ENCODE data around the gene FAM3B.
A peak's percentile ranks its signal among the peaks of the same experiment; 100 is the strongest.

FAM3B gene

GRCh38 chr21:41368735-41369104 lies 52.1 kb downstream of the FAM3B start:
- DNase-seq: no peak

- peak; percentile 61 for DNase-seq
Measured at GRCh38 chr21:41369105-41369919, 52.7 kb downstream of the FAM3B start.

GRCh38 chr21:41369920-41370839 lies 53.6 kb downstream of the FAM3B start:
- DNase-seq: no peak

GRCh38 chr21:41370840-41371684 lies 54.5 kb downstream of the FAM3B start:
- no peak for DNase-seq

- DNase-seq: no peak
Measured at GRCh38 chr21:41371685-41372030, 55.1 kb downstream of the FAM3B start.

DNA sequence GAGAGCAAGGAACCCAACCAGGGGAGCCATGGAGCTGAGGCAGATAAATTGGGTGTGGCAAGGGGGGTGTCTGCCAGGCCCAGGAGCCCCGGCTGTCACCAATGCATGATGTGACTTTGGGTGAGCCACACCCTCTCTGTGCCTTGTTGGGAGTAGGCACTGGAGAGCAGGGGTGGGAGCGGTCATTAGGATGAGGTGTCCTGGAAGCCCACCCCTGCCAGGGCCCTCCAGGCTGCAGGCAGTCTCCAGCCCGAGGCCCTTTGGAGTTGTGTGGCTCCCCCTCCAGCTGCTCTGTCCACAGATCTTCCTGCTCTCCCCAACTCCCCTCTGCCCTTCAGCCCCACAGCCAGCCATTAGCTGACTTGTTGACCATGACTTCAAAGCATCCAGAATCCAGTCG lies 56.7 kb downstream of the FAM3B start:
- no peak for DNase-seq

GRCh38 chr21:41373763-41374162 lies 57.2 kb downstream of the FAM3B start:
- DNase-seq: no peak

DNA sequence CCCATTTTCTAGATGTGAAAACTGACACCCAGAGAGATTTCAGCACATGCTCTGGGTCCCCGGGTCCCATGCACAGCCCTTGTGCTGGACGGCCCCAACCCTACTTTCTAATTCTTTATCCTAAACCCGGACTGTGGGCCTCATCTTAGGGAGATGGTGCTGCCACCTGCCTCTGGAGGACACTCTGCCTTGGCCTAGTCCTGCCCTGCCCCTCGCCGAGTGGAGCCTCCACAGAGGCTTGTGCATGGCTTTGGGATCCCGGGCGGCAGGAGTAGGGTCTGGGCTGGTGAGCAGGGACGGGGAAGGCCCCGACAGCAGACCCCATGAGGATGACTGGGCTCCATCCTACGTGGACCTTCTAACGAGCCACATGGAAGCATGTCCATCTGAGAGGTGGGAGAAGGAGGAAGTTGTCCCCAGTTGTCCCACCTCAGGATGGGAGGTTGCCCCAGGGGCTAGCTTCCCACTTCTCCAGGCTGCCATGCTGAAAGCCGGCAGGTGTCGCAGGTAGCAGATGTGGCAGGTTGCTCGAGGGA lies 57.6 kb downstream of the FAM3B start:
- DNase-seq: no peak

DNA sequence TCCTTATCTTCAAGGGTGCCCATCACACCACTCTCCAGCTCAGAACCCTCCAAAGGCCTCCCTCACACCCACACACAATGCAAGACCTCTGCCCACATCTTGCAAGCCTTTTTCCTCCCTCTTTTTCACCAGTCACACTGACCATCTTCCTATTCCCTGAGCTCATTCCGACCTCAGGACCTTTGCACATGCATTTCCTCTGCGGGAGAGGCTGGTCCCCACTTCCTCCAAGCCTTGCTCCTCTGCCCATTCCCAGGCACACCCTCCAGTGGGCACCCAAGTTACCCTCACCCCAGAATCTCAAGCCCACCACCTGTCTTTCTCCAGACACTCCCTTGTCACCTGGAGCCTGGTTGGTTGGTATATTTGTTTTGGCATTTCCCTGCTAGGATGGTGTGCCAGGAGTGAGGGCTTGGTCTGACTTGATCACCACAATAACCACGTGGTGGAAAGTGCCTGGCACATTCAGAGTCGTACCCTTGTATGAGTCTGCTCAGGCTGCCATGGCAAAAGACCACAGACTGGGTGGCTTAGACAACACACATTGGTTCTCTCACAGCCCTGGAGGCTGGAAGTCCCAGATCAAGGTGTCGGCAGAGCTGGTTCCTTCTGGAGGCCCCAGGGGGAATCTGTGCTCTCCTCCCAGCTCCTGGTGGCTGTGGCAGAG lies 58.4 kb downstream of the FAM3B start:
- no peak for DNase-seq

GRCh38 chr21:41375875-41376274 lies 59.3 kb downstream of the FAM3B start:
- no peak for DNase-seq

DNA sequence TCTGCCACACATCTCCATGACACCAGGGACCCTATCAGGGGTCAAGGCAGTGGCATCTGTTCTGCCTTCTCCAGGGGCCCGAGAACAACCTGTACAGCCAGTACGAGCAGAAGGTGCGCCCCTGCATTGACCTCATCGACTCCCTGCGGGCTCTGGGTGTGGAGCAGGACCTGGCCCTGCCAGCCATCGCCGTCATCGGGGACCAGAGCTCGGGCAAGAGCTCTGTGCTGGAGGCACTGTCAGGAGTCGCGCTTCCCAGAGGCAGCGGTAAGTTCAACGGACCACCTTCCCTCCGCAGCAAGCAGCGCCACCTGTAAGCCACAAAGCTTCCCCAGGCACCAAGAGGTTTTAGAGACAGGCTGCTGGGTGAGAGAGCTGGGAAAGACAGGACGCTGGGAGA lies 61.1 kb downstream of the FAM3B start:
- DNase-seq: no peak

- DNase-seq: no peak
Measured at GRCh38 chr21:41378849-41379248, 62.2 kb downstream of the FAM3B start.

- DNase-seq: no peak
Measured at GRCh38 chr21:41379901-41380300, 63.3 kb downstream of the FAM3B start.

GRCh38 chr21:41381731-41382130 lies 65.1 kb downstream of the FAM3B start:
- no peak for DNase-seq

- DNase-seq: no peak
Measured at GRCh38 chr21:41387042-41387819, 70.6 kb downstream of the FAM3B start.

DNA sequence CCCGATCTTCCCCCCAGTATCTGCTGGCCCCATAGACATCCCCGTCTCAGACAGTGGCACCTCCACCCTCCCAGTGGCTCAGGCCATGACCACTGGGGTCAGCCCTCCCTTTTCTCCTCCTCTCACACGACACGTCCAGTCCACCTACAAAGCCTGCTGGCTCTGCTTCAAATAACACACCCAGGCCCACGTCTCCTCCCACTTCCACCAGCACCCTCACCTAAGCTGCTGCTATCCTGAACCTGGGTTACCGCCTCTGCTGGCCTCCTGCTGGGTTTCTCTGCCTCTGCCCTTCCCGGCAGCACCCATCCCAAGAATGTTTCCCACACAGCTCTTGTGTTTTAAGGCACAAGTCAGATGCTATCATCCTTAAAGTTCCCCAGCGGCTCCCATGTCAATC lies 71.2 kb downstream of the FAM3B start:
- DNase-seq: no peak

- no peak for DNase-seq
Measured at GRCh38 chr21:41388259-41388658, 71.7 kb downstream of the FAM3B start.

DNA sequence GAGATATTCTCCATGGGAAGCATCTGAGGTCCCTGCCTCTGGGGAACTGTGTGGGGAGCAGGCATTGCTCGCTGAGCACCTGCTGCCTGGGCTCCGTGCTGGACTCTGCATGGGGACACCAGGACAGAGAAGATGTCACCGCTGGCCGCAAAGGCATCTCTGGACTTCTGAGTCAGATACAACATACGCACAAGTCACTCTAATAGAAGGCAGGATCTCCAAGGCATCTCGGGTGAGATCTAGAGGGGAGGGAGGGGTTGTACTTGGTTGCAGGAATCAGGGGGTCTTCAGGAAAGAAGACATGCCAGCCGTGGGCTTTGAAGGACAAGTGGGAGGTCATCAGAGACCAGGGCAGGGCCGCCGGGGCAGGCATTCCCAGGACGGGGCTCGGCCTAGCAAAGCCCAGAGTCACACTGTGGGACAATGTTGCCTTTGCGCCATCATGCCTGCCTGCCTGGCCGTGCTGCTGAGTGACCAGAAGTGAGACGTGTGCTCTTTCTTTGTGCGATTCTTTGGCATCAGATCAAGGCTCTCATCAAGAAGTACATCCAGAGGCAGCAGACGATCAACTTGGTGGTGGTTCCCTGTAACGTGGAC lies 73.5 kb downstream of the FAM3B start:
- no peak for DNase-seq

DNA sequence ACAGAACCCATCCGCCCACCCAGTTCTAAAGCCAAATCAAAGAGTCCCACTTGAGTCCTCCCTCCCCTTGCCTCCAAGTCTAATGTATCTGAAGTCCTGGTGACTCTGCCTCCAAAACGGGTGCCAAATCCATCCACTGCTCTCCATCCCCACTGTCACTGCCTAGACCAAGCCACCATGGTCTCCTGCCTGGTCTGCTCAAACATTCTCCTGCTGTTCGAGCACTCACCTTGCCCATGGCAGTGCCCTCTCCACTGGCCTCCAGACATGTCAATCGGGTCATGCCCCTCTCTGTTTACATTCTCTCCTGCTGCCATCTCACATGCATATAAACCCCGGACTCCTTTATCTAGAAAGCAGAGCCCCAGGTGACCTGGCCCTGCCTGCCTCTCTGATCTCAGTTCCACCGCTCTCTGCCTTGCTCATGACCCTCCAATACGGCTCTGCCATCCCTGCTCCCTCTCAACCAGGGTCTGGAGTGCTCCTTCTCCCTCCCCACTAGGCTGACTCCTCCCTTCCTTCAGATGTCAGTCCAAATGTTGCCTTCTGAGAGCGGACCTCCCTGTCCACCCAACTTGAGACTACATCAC lies 77.4 kb downstream of the FAM3B start:
- DNase-seq: no peak

GRCh38 chr21:41396558-41397075 lies 80.0 kb downstream of the FAM3B start:
- no peak for DNase-seq

Measured in right kidney (tissue), 1 donor.